Vagina (tissue), 2 donors: Measurements from ENCODE around the gene MPHOSPH9. TPM values are rescaled to one million over a fixed set of nuclear protein-coding genes. Genes with fewer than 3 reads are reported as not detected.

ENCODE experiments used
- DNase-seq, 2 donors: peaks; one replicate each; pipeline ENCODE4 v3.0.0-alpha.2; 2017; ENCODE audit errors: extremely low spot score in 2 of 2
- H3K27ac ChIP-seq: fragments of 200-600 bp; sonication (generic); one replicate; pipeline ENCODE4 v1.5.1; 2019
- H3K27me3 ChIP-seq: fragments of 200-600 bp; sonication (generic); one replicate; pipeline ENCODE4 v1.5.1; 2019
- H3K36me3 ChIP-seq, 2 donors: fragments of 200-600 bp; sonication (generic); one replicate each; pipeline ENCODE4 v1.5.1; 2017 to 2019
- H3K4me1 ChIP-seq: fragments of 200-600 bp; sonication (generic); one replicate; pipeline ENCODE4 v1.5.1; 2019
- H3K4me3 ChIP-seq, 2 donors: fragments of 200-600 bp; sonication (generic); 1 replicate in 1 of 2; 2 replicates in 1 of 2; pipeline ENCODE4 v1.5.1; 2016 to 2019
- H3K9me3 ChIP-seq: fragments of 200-600 bp; sonication (generic); one replicate; pipeline ENCODE4 v1.5.1; 2019
- CTCF ChIP-seq, 3 experiments: fragments of 450-650 bp in 2 of 3; fragments of 200-600 bp in 1 of 3; sonication (generic) in 1 of 3; IDR thresholded peaks; one replicate each; pipeline ENCODE4 v1.5.1; 2017 to 2019; ENCODE audit warnings: antibody characterized with exemption in 3 of 3, mild to moderate bottlenecking in 2 of 3, moderate library complexity in 2 of 3
- POLR2A ChIP-seq, 2 donors: fragments of 450-650 bp; IDR thresholded peaks; one replicate each; pipeline ENCODE4 v1.6.1; 2017; ENCODE audit warnings: antibody characterized with exemption in 2 of 2, mild to moderate bottlenecking in 2 of 2, moderate library complexity in 2 of 2
- POLR2AphosphoS5 ChIP-seq, 2 donors: sonication (generic); formaldehyde crosslinking; IDR thresholded peaks; one replicate each; pipeline ENCODE4 v1.9.0; 2017; ENCODE audit warnings: antibody characterized with exemption in 2 of 2, mild to moderate bottlenecking in 2 of 2, low read depth in 1 of 2; ENCODE audit not compliant: insufficient read depth in 1 of 2
- intact Hi-C: fragments of 100-400 bp; cut with DNase I; formaldehyde crosslinking; loops from one replicate; pipeline ENCODE4 v1.15.1; 2023
- total RNA-seq: library from RNA; depleted of rRNA; stranded (reverse); fragments of >200 nt; gene quantifications from one replicate; pipeline ENCODE4 v1.2.3, GENCODE V29; 2016

The MPHOSPH9 gene
- total RNA-seq, 1 donor from 2014 or later: 17.9 TPM

DNA sequence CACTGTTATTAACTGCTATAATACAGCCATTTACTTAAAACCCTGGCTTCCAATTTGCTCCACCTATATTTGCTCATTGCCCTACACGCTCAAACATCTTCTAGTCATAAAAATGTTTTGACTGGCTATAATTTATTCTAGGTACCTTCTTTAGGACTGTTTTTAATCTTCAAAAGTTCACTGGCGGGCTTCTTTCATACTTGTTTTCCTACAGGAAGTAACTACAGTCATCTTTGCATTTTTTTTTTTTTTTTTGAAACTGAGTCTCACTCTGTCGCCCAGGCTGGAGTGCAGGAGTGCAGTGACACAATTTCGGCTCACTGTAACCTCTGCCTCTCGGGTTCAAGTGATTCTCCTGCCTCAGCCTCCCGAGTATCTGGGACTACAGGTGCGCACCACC lies 32.5 kb downstream of the MPHOSPH9 start:
- no peaks in the 10 kb centered on the region for H3K4me1 ChIP-seq
- DNase-seq: no peak
- H3K4me3 ChIP-seq: no peak overlapping the region
- TF ChIP-seq CTCF (IDR thresholded peaks at IDR 0.05) (no peak), POLR2AphosphoS5 (IDR thresholded peaks at IDR 0.05; ENCODE audit: insufficient read depth in 1 of 2, low read depth in 1 of 2) (no peak), POLR2A (IDR thresholded peaks at IDR 0.05) (no peak)
- no peaks in the 10 kb centered on the region for H3K9me3 ChIP-seq
- H3K27me3 ChIP-seq: no peaks in the 10 kb centered on the region
- H3K36me3 ChIP-seq: peaks cover 0 to 9% of the 10 kb centered on the region in 2 donors
- no peak overlapping the region for H3K27ac ChIP-seq
- intact Hi-C loops: no loop called here

- DNase-seq: no peak
- no peaks in the 10 kb centered on the region for H3K27me3 ChIP-seq
- H3K4me1 ChIP-seq: no peaks in the 10 kb centered on the region
- TF ChIP-seq POLR2AphosphoS5 (IDR thresholded peaks at IDR 0.05; ENCODE audit: insufficient read depth in 1 of 2, low read depth in 1 of 2) (no peak), CTCF (IDR thresholded peaks at IDR 0.05) (no peak), POLR2A (IDR thresholded peaks at IDR 0.05) (no peak)
- no peak overlapping the region for H3K4me3 ChIP-seq
- intact Hi-C loops: no loop called here
- H3K27ac ChIP-seq: no peak overlapping the region
- H3K36me3 ChIP-seq: peaks cover 0 to 9% of the 10 kb centered on the region in 2 donors
- no peaks in the 10 kb centered on the region for H3K9me3 ChIP-seq
Measured at GRCh38 chr12:123199936-123200335, 33.0 kb downstream of the MPHOSPH9 start.

DNA sequence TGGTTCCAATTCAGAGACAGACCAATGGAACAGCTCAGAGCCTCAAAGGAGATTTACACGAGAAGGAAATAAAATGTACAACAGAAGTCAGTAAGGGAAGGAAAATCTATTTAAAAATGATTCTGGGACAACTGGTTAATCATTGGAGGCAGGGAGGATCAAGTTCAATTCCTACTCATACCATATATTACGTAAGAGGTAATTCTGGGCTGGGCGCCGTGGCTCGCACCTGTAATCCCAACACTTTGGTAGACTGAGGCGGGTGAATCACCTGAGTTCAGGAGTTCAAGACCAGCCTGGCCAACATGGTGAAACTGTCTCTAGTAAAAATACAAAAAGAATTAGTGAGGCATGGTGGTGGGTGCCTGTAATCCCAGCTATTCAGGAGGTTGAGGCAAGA lies 45.3 kb downstream of the MPHOSPH9 start:
- TF ChIP-seq POLR2AphosphoS5 (IDR thresholded peaks at IDR 0.05; ENCODE audit: insufficient read depth in 1 of 2, low read depth in 1 of 2): no peak
- no peak for TF ChIP-seq CTCF (IDR thresholded peaks at IDR 0.05)
- no peak for TF ChIP-seq POLR2A (IDR thresholded peaks at IDR 0.05)
- H3K36me3 ChIP-seq: peaks cover 0 to 7% of the 10 kb centered on the region in 2 donors
- no peaks in the 10 kb centered on the region for H3K9me3 ChIP-seq
- intact Hi-C loops: no loop called here
- no peaks in the 10 kb centered on the region for H3K4me1 ChIP-seq
- no peaks in the 10 kb centered on the region for H3K27me3 ChIP-seq
- no peak overlapping the region for H3K4me3 ChIP-seq
- DNase-seq: no peak
- no peak overlapping the region for H3K27ac ChIP-seq

GRCh38 chr12:123180171-123180570 lies 52.8 kb downstream of the MPHOSPH9 start:
- intact Hi-C loops: no loop called here
- H3K27me3 ChIP-seq: no peaks in the 10 kb centered on the region

More at GRCh38 chr12:123180171-123180570, 52.8 kb downstream of the MPHOSPH9 start:
- no peak for DNase-seq
- no peaks in the 10 kb centered on the region for H3K4me1 ChIP-seq
- TF ChIP-seq POLR2AphosphoS5 (IDR thresholded peaks at IDR 0.05; ENCODE audit: insufficient read depth in 1 of 2, low read depth in 1 of 2) (no peak), CTCF (IDR thresholded peaks at IDR 0.05) (no peak), POLR2A (IDR thresholded peaks at IDR 0.05) (no peak)
- H3K36me3 ChIP-seq: peaks cover 0 to 17% of the 10 kb centered on the region in 2 donors
- no peak overlapping the region for H3K4me3 ChIP-seq
- H3K27ac ChIP-seq: no peak overlapping the region
- no peaks in the 10 kb centered on the region for H3K9me3 ChIP-seq
